NB4 (cell line): ENCODE measurements around the gene AQP4.

Experiments
- DNase-seq: peaks from one replicate; pipeline ENCODE4 v3.0.0; 2010; ENCODE audit warnings: low read depth
- H3K4me3 ChIP-seq: one replicate; pipeline ENCODE4 v1.5.1; 2011; ENCODE audit warnings: mild to moderate bottlenecking, low read depth, low read length, moderate library complexity
- CTCF ChIP-seq: IDR thresholded peaks from one replicate; pipeline ENCODE4 v1.5.1; 2012; ENCODE audit warnings: low read depth, low read length
- MAX ChIP-seq: IDR thresholded peaks from 2 replicates; pipeline ENCODE4 v1.6.1; 2011; ENCODE audit warnings: low read depth, low read length
- MYC ChIP-seq: IDR thresholded peaks from 2 replicates; pipeline ENCODE4 v1.6.1; 2011; ENCODE audit warnings: low read depth, low read length
- POLR2A ChIP-seq: IDR thresholded peaks from 2 replicates; pipeline ENCODE4 v1.6.1; 2011; ENCODE audit warnings: mild to moderate bottlenecking; ENCODE audit not compliant: insufficient read length; ENCODE audit errors: extremely low read depth

Gene AQP4, protein sequence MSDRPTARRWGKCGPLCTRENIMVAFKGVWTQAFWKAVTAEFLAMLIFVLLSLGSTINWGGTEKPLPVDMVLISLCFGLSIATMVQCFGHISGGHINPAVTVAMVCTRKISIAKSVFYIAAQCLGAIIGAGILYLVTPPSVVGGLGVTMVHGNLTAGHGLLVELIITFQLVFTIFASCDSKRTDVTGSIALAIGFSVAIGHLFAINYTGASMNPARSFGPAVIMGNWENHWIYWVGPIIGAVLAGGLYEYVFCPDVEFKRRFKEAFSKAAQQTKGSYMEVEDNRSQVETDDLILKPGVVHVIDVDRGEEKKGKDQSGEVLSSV

DNA sequence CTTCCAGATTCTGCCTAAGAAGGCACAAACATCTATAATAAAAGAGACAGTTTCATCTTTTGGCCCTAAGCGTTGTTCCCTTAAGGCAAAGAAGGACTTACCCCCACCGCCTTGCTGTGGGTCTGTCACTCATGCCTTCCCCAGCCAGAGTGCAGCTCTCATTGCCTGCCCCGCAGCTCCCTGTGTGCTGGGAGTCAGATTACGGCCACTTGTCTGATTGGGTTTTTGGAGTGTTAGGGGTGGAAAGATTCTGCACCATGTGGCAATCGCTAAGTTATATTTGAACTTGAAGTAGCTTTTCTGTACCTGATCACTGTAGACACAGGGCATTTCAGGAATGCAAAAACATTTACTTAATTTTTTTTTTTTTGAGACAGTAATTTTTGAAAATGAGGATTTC lies at the start of gene AQP4:
AQP4 (minus strand) TSS at position 151 of the 400 bp plus-strand sequence; CDS start at position 133, 18 bp downstream.
- H3K4me3 ChIP-seq, result no peak within 1 kb of the TSS
- TF ChIP-seq MAX (no peak), POLR2A (no peak), CTCF (no peak), MYC (no peak)
- no peak for DNase-seq

- no peak overlapping the region for H3K4me3 ChIP-seq
- no peak for DNase-seq
- TF ChIP-seq MAX (no peak), POLR2A (no peak), CTCF (no peak), MYC (no peak)
These were observed 46.3 kb upstream of the AQP4 start for GRCh38 chr18:26911840-26912239.

DNA sequence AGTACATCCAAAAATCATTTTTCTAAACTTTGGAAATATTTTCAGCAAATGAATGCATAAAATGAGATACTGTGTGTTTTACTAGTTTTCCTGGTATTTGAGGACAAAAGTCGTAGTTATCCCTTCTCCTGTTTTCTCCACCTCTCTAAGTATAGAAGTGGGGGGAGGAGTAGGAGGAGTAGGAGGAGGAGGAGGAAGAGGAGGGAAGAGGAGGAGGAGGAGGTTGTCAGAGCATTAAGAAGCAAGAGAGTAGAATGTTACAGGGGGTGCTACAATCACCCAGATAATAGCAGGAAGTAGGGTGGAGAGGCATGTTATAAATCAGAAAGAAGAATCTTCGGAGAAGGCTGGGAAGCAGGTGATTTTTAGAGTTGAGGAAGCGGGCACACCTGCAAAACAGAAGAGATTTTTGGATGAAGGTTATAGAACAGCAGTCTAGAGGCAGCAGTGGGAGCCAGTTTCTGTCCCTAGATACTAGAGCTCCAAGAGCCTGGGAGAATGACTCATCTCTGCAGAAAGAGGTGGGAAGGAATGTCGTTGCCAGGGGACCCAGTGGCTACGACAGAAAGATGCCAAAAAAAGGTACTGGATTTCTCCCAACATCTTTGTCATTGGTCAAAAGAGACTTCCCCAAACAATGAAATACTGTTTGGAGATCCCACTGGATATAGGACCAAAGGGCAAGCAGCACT lies 44.2 kb upstream of the AQP4 start:
- no peak for DNase-seq
- H3K4me3 ChIP-seq, result no peak overlapping the region
- TF ChIP-seq MYC (no peak), CTCF (no peak), MAX (no peak), POLR2A (no peak)

GRCh38 chr18:26908906-26909305 lies 43.4 kb upstream of the AQP4 start:
- TF ChIP-seq MAX (no peak), CTCF (no peak), MYC (no peak), POLR2A (no peak)
- no peak for DNase-seq
- H3K4me3 ChIP-seq, result no peak overlapping the region

GRCh38 chr18:26902291-26902690 lies 36.8 kb upstream of the AQP4 start:
- no peak for DNase-seq
- TF ChIP-seq MYC (no peak), MAX (no peak), POLR2A (no peak), CTCF (no peak)
- H3K4me3 ChIP-seq, result no peak overlapping the region
